NCI-H2227 treated with DMSO at 0.1 percent for 48 hours (cell line): ENCODE measurements around the gene AFG3L2.

Source experiments
- DNase-seq: peaks from one replicate; lab custom pipeline; 2025; lab: John Stamatoyannopoulos, UW

AFG3L2 gene

DNA sequence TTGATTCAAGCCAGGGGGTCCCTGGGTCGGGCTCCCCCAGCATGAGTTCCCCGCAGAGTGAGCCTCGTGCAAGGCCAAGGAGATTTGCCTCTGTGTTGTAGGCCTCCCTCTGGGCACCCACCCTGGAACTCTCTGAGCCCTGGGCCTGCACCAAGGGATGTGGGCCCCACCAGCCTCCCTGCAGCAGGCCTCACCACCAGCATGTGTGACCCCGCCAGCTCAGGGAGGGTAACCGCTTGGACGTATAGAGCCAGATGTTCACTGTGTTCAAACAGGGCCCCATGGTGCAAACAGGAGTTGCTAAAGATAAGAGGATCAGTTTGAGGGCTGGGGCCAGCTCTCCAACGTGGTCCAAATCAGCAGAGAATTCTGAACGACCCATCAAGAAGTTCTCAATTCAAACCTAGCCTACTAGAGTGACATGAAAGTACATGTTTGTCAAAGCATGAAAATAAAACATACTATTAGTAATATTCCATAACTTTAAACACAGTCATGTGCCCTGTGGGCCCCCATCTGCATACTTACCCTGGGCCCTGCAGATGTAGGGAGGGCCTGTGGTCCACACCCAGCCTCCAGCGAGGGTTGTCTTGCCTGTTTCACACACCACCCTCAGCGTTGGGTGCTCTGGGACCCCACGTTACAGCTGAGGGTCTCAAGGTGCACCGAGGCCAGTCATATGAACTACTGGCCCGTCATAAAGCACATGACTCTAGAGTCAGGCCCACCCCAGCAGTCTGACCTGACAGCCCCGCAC lies 74.5 kb downstream of the AFG3L2 start:
- DNase-seq, result no peak

DNA sequence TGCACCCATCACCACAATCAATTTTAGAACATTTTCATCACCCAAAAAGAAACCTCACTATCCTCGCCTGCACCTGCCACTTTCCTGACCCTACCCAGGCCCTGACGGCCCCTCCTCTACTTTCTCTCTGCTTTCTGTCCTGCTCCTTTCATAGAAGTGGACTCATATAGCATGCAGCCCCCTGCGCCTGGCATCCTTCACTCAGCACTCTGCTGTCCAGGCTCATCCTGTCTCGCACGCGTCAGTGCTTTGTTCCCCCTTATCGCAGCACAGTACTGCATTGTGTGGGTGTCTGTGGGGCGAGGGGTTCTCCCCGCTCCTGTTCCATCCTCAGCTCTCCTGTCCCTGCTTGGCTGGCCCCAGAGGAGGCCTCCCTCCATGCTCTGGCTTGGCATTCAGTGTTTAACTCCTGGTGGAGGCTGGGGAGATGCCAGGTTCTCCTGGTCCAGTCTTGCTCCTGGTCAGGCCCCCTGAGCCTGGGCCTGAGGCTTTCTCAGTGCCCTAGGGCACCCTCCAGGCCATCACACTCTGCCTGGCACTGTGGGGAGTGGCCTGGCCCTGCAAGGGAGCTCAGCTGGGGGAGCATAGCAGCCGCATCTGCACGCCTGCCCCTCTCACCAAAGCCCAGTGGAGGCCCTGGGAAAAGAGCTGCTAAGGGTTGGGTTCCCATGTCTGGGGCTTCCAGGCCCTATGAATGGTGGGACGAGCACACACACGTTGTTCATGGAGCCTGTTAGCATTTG lies 75.6 kb downstream of the AFG3L2 start:
- no peak for DNase-seq

DNA sequence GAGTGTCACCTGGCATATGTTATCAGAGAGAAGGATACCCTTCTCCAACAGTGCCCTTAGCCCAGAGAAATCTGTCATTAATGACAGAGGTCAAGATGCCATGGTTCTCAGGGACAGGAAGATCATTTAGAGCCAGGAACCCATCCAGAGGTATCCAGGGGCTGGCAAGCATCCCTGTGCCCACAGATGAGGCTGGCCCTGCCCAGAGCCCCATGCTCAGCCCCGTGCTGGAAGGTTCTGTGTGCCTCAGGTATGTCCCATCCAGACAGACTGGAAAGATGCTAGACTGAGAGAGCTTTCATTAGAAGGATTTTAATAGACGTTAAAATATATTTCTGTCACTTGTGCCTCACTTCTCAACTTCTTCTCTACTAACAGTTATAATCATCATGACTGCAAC lies 77.2 kb downstream of the AFG3L2 start:
- DNase-seq, result no peak

DNA sequence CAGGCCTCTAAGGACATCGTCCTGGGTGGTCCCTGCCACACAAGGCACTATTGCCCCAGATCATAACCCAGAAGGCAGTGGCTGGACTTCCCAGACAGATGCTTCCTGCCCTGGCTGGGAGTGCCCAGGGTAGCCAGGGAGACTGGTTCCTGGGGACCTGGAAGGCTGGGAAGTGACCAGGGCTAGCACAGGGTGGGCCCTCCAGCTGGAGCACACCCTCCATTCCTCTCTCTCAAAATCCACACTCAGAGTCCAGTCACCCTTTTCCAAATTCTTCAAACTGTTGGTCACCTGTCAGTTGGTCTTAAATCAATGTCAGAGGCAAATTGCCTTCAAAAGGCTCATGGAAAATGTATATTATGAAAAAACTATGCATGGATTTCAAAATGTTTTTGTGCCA lies 80.6 kb downstream of the AFG3L2 start:
- DNase-seq, result no peak

DNA sequence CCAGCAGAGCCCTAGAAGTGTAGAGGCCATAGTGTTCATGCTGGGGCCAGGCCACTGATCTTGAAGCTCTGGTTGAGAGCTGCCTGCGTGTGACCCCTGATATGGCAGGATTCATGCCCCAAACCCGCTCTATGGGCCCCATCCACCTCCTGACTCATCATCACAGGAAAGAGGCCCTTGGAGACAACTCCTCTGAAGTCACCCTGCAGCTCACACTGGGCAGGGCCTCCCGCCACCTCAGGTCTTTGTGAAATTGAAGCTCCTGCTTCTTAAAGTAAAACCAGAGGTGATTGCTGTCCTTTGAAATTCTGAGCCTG lies 81.0 kb downstream of the AFG3L2 start:
- no peak for DNase-seq

DNA sequence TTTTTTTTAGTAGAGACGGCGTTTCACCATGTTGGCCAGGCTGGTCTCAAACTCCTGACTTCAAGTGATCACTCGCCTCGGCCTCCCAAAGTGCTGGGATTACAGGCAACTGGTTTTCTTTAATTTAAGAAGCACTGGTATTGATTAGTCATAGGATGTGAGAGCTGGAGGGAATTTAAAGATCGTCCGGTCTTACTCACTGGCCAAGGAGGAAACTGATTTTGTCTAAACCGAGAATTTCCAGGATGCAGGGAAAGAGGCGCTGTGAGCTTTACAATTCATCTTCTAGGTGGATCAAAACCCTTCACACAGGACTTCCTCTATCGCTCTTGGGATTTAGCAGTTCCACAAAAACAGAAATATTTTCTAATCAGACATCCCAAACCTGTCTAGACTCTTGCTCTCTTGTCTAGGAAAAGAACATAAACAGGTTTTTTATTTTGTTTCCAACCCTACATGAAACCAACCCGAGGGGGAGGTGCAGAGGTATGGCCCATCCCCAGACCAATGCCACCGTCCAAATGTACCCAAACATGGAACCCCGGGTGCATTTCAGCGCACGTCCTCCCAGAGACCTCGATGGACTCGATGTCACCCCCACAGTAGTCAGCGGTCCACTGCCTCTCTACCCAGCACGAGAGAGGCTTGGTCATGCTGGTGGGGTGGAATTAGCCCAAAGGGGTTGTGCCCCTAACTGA lies 81.5 kb downstream of the AFG3L2 start:
- no peak for DNase-seq

DNA sequence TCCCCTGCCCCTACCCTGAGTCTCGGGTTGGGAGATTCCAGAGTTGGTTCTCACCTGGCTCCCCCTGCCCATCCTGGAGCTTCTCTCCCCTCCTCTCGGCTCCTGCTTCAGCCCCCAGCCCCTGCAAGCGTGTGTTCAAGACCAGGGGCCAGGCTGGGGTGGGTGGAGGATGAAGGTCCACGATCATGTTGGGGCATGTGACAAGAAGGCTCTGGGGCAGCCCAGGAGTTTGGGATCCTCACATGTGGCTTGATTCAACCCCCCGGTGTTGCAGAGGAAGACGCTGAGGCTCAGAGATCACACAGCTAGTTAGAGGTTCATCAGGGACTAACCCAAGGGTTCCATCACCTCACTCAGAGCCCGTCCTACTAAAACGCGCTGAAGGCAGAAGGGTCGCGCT lies 83.2 kb downstream of the AFG3L2 start:
- DNase-seq, result no peak

DNA sequence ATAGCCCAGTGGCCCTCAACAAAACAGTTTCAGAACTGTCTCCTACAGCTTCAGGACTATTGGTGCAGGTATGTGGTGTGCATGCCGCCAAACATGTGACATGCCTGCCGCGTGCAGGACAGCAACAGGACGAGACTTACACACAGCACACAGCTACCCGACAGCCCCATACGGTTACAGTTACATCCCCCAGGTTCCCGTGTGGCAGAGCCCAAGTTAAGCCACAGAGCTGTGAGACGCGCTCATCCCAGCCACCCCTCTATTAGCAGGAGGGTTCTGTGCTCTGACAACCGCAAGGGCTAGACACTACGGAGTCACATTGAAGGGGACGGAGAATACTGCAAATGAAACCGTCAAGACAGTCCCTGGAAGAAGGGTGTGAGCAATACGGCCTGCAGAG lies 85.3 kb downstream of the AFG3L2 start:
- no peak for DNase-seq

DNA sequence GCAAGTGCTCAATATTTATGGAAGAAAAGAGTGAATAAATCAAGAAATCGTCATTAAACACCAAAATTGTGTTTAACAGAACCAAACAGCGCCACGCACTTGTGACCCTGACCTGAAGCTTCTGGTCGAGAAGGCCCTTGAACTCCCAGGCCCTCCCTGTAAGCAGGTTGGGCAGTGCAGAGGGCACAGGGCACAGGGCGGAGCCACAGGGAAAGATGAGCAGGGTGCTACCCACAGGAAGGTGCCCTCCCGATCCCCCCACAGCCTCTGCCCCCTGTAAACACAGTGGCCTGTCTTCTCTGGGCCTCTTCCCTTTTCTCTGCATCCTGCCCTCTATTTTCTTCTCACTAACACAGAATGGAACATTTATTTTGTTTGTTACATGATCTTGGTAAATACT lies 85.9 kb downstream of the AFG3L2 start:
- DNase-seq, result no peak

DNA sequence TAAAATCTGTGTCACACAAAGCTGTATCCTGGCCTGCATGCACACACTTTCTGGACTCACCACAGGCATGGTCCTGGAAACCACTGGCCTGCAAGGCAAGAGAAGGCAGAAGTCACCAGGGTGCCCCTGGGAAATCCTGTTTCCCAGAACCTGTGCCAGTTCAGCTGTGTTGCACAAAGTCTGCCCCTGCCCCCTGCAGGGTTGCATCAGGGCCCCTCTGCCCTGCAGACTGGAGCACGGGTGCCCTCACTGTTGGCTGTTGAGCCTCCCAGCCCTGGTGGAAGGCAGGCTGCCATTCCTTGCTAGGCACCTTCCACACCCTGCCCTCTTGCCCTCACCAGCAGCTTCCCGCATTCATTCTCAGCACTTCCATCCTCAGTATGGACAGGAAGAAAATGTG lies 86.9 kb downstream of the AFG3L2 start:
- DNase-seq, result no peak

DNA sequence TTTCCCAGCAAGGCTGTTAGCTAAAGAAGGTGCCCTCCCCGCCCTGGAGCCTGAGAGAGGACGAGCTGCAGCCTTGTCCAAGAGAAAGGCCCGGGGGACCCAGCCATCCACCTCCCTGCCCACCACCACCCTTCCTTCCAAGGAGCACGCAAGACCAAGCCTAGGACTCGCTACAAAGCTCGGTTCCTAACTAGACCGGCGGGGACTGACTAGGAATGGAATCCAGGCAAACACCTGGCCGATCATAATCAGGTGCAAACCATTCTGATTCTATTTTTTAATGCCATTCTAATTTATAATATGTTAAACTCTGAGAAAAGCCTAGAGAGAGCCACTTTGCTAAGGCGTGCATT lies 88.6 kb downstream of the AFG3L2 start:
- DNase-seq, result no peak

DNA sequence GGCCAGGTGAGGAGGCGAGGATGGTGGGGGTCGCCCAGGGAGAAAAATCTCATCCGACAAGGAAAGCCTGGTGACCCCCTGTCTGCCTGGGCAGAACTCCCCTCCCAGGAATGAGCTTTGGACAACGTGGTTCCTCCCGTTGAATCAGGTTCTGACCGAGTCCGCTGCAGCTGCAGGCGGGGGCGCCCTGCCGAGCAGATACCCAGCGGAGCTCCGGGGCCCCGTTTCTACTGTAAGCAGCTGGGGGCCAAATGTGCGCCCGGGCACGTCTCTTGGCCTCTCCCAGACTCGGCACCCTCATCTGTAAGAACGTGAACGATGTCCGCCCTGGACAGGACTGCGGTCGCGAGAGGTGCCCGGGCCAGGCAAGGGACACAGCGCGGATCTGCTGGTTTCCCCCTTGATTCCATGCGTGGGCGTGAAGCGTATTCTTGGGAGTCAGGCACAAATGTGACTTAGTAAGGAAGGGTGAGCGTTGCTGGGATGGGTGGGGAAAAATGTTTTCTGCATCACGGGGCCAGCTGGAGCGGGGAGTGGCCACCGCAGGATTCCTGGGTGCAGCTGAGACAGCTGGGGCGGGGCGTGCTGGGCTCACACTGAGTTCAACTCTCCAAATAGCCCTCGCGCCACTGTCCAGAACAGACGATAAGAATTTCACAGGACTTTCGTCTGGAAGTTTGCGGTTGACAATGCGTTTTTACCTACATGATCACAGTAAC lies 89.2 kb downstream of the AFG3L2 start:
- no peak for DNase-seq

DNA sequence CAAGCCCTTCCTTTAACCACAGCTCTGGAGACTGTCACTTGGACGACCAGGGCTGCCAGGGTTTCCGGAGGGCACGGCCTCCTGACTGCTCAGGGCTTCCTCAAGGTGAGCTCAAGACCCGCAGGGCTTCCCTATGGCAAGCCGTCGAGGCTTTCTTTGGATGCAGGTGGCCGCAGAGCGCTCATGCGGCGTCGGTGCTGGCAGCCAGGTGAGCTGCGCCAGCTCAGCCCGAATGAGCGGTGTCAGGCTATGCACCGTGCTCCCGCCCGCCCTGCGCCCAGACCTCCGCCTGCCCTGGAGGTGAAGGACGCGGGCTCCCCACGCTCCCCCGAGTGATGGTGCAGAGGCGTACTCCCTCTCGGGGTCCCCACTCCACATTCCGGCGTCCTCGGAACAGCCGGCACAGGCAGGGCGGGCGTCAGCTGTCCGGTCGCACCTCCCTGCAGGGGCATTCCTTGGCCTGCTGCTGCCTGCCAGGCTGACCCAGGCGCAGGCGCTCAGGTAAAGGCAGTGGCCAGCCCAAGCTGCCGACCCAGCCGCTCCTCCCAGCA lies 89.8 kb downstream of the AFG3L2 start:
- no peak for DNase-seq

DNA sequence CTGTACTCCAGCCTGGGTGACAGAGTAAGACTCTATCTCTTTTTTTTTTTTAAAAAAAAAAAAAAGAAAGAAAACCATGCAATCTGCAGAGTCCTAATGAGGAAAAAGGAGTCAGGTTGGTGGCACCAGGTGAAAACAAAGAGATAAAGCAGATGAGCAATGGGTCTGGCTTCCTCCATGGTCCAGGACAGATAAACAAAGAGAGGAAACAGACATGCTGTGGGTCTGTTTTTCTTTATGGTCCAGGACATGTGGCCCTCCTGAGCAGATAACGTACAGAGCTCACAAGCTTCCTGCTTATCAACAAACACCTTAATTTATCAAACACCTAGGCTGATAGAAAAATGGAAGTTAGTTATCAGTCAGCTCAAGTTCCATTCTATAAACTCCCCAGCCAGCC lies 93.4 kb downstream of the AFG3L2 start:
- no peak for DNase-seq

DNA sequence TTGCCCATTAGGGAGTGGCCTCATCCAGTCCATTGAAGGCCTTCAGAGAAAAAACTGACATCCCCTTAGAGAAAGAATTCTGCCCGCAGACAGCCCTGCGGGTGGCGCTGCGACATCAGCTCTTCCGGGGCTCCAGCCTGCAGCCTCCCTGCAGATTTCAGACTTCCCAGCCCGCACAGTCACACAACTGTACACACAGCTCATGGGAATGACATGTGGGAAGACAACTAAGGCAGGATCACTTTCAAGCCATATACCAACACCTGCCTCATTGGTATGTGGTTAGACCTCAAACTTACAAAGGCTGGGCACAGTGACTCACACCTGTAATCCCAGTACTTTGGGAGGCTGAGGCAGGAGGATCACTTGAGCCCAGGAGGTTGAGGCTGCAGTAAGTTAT lies 93.8 kb downstream of the AFG3L2 start:
- no peak for DNase-seq

DNA sequence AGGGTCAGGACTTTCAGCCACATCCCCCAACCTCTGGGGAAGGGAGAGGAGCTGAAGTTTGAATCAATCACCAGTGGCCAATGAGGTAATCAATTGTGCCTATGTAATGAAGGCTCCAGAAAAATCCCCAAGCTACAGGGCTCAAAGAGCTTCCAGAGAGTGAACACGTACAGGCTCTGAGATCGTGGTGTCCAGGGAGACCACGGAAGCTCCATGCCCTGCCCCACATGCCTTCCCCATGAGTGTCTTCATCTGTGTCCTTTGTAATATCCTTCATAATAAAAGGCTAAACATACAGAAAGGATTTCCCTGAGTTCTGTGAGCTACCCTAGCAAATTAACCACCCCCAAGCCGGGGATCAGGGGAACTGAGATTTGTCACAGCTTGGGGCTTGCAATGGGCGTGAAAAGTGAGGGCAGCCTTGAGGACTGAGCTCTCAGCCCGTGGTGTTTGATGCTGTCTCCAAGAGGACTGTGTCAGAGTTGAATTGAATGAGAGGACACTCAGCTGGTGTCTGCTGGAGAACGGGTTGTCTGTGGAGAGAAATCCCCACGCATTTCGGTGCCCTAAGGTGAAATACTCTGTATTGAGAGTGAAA lies 94.5 kb downstream of the AFG3L2 start:
- no peak for DNase-seq

DNA sequence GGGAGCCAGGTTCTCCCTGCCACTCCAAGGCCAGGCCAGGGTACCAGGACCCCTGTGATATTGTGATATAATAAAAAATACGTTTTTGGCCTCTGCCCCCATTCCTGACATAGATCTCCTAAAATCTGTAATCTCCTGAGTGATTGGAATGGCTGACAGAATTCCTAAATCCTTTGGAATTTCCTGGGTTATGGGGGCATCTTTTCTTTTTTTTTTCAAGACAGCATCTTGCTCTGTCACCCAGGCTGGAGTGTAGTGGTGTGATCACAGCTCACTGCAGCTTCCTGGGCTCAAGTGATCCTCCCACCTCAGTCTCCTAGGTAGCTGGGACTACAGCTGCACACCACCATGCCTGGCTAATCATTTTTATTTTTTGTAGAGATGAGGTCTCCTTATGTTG lies 95.2 kb downstream of the AFG3L2 start:
- DNase-seq, result no peak

DNA sequence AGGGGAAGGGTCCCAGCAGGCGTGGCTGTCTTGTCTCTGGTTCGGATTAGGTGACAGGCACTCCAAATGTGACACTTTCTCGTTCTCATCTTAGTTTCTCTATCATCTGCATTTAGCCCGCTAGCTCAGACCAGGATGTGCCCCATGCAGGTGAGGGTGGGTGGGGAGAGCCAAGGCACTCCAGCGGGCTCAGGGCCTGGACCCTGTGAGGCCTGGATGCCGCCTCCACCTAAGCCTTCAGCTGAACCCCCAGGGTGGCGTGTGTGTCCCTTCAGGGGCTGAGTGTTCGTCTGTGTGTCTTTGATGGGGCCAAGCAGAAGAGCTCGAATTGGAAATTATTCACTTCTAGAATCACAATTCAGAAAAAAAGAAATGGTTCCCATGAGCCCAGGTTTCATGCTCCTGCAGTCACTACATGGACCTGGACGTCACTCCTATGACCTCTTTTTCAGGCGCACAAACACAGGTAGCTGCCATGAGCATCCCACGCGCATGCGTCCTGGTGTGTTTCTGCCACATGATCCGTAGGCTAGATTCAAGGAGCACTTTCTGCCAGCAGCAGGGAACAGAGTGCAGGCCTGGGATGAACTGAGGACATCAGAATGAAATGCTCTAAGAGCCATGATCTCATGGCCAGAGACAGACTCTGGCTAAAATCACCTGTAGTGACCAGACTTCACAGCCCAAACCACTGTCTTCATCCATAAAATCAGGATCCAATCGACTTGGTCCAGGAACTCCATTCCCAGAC lies 97.1 kb downstream of the AFG3L2 start:
- no peak for DNase-seq
